ENCODE measurements around the gene CASK. TPM values are rescaled to one million over a fixed set of nuclear protein-coding genes. Genes with fewer than 3 reads are reported as not detected.

CASK gene
- total and polyA plus RNA-seq, 9 of the 15 experiments (the other 6 are each of a cell fraction or from before 2014, with no cell fraction given) = 1.3 to 7.4 (median 5.2) TPM

GRCh38 chrX:41761169-41761568 lies 162.2 kb downstream of the CASK start:
- H3K27ac ChIP-seq (ENCODE audit: extremely low read depth, low read depth, low read length) = no peak overlapping the region
- intact Hi-C loops (cut with micrococcal nuclease) = loop anchor here (5.0 kb wide), 1 partner anchor 484 kb away; no protein-coding TSS in a partner anchor
- H2AFZ ChIP-seq (ENCODE audit: low read depth, low read length) = no peak overlapping the region
- H3K36me3 ChIP-seq (ENCODE audit: control insufficient read depth, insufficient read depth, low read length) = no peaks in the 10 kb centered on the region
- no peak overlapping the region for H3K4me3 ChIP-seq
- no TSS peak for BruUV-seq (replicated peaks)
- no peaks in the 10 kb centered on the region for H4K20me1 ChIP-seq (replicated peaks; ENCODE audit: control insufficient read depth, insufficient read depth, low read length)
- TF ChIP-seq ZNF175 (CRISPR knock-in tag; IDR thresholded peaks at IDR 0.05; ENCODE audit: low read depth) (no peak), FOXJ3 (CRISPR knock-in tag; IDR thresholded peaks at IDR 0.05) (no peak), SIN3B (IDR thresholded peaks at IDR 0.05; ENCODE audit: low read depth) (no peak), SMAD4 (CRISPR knock-in tag; conservative IDR thresholded peaks at IDR 0.05) (no peak), ZZZ3 (IDR thresholded peaks at IDR 0.05) (no peak), SP1 (CRISPR knock-in tag; IDR thresholded peaks at IDR 0.05) (no peak), RBM22 (IDR thresholded peaks at IDR 0.05; ENCODE audit: low read depth, low read length, poor library complexity, severe bottlenecking) (no peak), CHD2 (IDR thresholded peaks at IDR 0.05; ENCODE audit: low read depth, low read length) (no peak), HSF4 (CRISPR knock-in tag; IDR thresholded peaks at IDR 0.05; ENCODE audit: borderline replicate concordance) (no peak), HMG20A (CRISPR knock-in tag; conservative IDR thresholded peaks at IDR 0.05) (no peak), ZFX (CRISPR knock-in tag; IDR thresholded peaks at IDR 0.05) (no peak), CBX1 (IDR thresholded peaks at IDR 0.05; ENCODE audit: low read depth) (no peak), SRSF7 (optimal IDR thresholded peaks at IDR 0.05; ENCODE audit: low read depth, low read length) (no peak), NCOA2 (IDR thresholded peaks at IDR 0.05; ENCODE audit: partially characterized antibody in 2 of 2) (no peak), ZNF23 (CRISPR knock-in tag; IDR thresholded peaks at IDR 0.05) (no peak), ZFP30 (CRISPR knock-in tag; IDR thresholded peaks at IDR 0.05; ENCODE audit: borderline replicate concordance) (no peak), CTBP1 (IDR thresholded peaks at IDR 0.05; ENCODE audit: borderline replicate concordance) (no peak), ZNF384 (IDR thresholded peaks at IDR 0.05; ENCODE audit: low read depth, low read length) (no peak)
- TF ChIP-seq, protein P1, sequence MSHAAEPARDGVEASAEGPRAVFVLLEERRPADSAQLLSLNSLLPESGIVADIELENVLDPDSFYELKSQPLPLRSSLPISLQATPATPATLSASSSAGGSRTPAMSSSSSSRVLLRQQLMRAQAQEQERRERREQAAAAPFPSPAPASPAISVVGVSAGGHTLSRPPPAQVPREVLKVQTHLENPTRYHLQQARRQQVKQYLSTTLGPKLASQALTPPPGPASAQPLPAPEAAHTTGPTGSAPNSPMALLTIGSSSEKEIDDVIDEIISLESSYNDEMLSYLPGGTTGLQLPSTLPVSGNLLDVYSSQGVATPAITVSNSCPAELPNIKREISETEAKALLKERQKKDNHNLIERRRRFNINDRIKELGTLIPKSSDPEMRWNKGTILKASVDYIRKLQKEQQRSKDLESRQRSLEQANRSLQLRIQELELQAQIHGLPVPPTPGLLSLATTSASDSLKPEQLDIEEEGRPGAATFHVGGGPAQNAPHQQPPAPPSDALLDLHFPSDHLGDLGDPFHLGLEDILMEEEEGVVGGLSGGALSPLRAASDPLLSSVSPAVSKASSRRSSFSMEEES (CRISPR knock-in tag; IDR thresholded peaks at IDR 0.05) = no peak
- TF ChIP-seq, protein P2, sequence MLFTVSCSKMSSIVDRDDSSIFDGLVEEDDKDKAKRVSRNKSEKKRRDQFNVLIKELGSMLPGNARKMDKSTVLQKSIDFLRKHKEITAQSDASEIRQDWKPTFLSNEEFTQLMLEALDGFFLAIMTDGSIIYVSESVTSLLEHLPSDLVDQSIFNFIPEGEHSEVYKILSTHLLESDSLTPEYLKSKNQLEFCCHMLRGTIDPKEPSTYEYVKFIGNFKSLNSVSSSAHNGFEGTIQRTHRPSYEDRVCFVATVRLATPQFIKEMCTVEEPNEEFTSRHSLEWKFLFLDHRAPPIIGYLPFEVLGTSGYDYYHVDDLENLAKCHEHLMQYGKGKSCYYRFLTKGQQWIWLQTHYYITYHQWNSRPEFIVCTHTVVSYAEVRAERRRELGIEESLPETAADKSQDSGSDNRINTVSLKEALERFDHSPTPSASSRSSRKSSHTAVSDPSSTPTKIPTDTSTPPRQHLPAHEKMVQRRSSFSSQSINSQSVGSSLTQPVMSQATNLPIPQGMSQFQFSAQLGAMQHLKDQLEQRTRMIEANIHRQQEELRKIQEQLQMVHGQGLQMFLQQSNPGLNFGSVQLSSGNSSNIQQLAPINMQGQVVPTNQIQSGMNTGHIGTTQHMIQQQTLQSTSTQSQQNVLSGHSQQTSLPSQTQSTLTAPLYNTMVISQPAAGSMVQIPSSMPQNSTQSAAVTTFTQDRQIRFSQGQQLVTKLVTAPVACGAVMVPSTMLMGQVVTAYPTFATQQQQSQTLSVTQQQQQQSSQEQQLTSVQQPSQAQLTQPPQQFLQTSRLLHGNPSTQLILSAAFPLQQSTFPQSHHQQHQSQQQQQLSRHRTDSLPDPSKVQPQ (CRISPR knock-in tag; IDR thresholded peaks at IDR 0.05; ENCODE audit: borderline replicate concordance) = no peak
- no peaks in the 10 kb centered on the region for H3K9me3 ChIP-seq (replicated peaks; ENCODE audit: control insufficient read depth, insufficient read depth, low read depth, low read length)
- no peaks in the 10 kb centered on the region for H3K4me1 ChIP-seq (replicated peaks in 1 of 2; ENCODE audit: control insufficient read depth in 2 of 2, insufficient read depth in 2 of 2, low read length in 2 of 2)
- in situ Hi-C loops (cut with MboI) = loop anchor here (10.0 kb wide), 1 partner anchor 486 kb away; no protein-coding TSS in a partner anchor
- H3K79me2 ChIP-seq (ENCODE audit: control insufficient read depth, insufficient read depth, low read length) = no peaks in the 10 kb centered on the region
- no peaks in the 10 kb centered on the region for H3K9me1 ChIP-seq (ENCODE audit: control insufficient read depth, insufficient read depth, low read length)
- H3K9ac ChIP-seq (ENCODE audit: insufficient read depth in 1 of 2, low read depth in 2 of 2, low read length in 2 of 2) = no peak overlapping the region
- ATAC-seq = no peak
- ChIA-PET POLR2A (no interaction called here), CTCF (ENCODE audit: low intra/inter-chr PET ratio) (no interaction called here)
- FAIRE-seq = no peak
- H3K4me2 ChIP-seq (ENCODE audit: insufficient read depth, low read length) = no peak overlapping the region
- DNase-seq (ENCODE audit: extremely low read depth in 1 of 4, low spot score in 3 of 4) = no peak
- no peaks in the 10 kb centered on the region for H3K27me3 ChIP-seq (ENCODE audit: control insufficient read depth in 2 of 2, insufficient read depth in 2 of 2, low read length in 2 of 2)
- 0% methylated on average over 1 of the region's 3 CpGs for WGBS (ENCODE audit: insufficient coverage, low coverage, missing lambda C conversion rate)
